Cerebellar cortex (tissue), 1 donor: Measurements from ENCODE around the gene LCLAT1.

Source experiments
- DNase-seq: peaks from one replicate; pipeline ENCODE4 v3.0.0-alpha.2; 2015; ENCODE audit warnings: low spot score

Gene LCLAT1

DNA sequence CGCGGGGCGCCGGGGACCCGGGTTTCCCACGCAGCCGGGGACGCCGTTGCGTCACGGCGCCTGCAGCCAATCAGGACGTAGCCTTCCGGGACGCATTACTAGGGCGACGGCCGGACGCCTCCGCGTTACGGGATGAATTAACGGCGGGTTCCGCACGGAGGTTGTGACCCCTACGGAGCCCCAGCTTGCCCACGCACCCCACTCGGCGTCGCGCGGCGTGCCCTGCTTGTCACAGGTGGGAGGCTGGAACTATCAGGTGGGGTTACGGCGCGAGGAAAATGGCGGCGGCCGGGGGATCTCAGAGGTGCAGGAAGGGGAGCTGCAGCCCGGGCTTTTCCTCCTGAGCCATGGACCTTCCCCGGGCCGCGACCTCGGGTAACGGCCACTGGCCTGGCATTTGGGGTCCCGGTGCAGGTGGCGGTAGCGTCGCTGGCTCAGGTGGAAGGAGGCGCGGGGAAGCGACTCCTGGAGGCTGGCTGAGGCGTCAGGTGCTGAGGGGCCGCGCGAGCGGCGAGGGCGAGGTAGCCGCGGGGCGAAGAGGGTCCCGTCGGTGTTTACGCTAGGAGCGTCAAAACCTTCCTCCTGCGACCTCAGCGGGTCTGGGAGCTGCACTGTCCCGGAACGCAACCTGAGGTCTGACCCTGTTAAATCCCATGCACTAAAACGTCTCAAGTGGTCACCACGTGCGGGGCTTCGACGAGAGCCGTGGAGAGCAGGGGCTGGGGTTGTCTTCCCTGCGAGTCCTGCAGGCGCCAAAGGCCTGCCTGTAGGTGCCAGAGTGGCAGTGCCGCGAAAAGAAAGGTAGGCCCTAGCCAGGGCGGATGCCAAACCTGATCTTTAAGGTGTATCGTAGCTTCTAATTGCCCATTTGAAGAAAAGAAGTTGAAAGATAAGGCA is at the start of gene LCLAT1:
TSS of gene LCLAT1 (plus strand) at position 98 of the 897 bp plus-strand sequence. CDS start 78,345 bp downstream, outside the sequence.
- DNase-seq, result peak; percentile 79

DNA sequence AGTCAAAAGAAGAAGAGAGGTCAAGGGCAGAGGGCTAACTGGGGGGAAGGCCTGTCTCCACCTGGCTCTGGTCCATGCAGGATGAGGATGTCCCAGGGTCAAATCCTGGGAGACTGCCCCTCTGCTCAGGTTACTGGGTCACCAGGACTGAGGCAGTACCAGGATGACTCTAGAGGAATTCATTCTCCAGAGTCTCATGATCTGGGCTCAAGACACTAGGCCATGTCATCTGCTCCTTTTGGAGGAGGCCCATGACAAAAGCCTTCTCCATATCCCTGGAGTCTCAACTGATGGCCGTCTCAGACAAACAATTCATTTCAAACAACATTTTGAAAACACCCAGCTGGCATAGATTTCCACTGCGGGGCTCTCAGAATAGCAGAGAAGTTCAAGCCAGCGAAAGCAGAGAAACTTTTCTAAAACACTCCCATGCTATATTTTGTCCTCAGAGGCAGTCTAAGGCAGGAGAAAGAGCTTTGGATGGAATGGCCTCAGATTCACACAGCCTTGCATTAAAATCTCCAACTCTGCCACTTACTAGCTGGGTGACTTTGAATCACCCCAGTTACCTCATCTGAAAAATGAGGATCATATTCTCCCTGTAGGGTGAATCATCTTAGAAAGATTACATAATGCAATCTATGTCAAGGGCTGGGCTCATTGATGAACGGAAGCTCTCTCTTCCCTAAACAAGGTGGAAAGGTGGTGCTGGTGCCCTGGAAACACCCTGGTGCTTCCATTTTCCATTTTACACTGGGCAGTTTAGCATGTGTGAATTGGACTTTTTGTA is 48.8 kb upstream of the LCLAT1 start:
- DNase-seq, result no peak

DNA sequence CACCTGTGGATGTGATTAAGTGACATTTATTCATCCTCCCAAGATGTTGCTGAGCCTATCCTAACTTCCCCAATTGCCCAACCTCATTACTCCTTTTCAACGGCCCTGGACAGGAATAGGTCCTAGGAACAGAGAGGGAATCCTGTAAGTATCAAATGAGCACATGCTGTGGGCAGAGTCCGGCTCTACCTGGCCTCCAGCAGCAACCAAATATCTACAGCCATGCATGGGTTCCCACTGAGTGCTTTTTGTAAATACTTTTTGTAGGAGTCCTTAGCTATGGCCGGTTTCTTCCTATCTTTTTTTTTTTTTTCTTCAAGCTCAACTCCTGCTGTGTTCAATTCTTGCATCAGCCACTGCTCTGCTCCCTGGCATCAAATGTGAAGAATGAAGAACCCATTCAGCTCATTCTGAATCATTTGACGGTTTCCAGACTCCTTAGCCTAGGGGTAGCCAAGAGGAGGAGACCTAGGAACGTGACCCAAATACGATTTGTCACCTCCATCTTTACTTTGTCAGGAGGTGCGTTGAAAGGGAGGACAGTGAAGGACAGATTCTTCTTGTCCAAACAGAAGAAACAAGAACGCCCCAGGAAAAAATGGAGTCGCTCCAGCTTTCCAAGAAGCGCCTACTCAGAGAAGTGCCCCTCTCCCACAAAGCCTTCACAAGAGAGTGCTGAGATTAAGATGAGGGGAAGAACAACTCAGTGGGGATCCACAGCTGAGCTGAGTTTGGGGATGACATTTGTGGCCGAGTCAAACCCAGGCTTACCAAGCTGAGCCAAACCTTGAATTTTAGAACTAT is 46.7 kb upstream of the LCLAT1 start:
- DNase-seq, result no peak

DNA sequence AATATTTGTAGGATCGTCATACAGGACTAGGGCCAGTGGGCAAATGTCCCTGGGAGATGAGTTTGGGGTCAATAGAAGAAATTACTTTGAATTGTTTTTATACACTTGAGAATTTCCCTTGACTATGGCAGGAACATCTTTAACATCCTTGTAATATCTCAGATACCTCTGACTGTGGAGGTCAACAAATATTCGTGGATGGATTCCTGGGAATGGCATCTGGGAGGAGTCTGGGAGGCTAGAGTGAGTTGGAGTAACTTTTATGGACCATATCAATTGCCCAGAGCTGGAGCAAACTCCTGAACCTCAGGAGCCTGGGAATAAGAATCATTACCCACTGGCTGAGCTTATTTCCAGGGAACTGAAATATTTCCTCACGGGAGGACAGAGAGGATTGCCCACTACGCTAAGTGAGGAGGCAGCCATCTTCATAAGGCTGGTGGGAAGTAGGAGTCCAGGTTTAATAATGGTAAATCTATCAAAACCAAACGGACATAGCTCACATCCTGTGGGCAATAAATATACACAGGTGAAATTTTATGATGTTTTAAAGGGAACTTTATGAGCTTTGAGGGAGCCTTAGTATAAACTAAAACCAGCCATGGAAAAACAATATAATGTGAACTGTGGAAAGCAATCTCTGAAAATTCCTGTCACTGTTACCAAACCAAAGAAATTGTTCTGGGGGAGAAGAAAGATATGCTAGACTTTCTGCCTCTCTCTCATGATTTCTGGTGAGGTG is 44.4 kb upstream of the LCLAT1 start:
- no peak for DNase-seq

DNA sequence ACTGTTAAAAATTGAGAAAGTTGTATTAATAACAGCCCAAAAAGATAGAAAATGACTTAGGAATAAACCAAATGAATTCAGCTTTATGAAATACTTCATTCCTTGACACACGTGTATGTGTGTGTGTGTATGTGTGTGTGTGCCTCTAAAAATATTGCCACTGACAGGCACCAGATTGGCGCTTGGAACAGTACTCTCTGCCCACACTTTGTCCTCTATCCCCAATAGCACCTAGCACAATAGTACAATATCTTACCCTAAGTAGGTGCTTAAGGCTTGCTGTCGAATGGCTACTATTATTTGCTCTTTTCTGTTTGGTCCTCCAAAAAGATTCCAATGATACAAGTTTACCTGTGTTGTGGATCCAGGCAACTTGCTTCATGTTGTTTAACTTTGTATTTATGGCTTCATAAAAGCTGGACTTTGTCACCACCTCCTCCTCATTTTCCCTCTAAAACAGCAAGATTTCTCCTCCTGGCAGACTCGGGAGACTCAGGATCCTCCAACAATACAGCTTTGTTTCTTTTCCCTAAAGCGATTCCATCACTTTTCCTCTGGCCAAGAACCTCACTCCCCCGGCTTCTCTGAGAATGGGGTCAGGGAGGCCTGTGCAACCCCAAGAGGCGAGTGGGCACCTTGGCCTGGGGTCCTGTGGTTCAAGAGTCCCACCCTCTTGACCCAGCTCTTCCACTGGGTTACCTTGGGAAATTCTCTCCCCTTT is 43.3 kb upstream of the LCLAT1 start:
- DNase-seq, result no peak

DNA sequence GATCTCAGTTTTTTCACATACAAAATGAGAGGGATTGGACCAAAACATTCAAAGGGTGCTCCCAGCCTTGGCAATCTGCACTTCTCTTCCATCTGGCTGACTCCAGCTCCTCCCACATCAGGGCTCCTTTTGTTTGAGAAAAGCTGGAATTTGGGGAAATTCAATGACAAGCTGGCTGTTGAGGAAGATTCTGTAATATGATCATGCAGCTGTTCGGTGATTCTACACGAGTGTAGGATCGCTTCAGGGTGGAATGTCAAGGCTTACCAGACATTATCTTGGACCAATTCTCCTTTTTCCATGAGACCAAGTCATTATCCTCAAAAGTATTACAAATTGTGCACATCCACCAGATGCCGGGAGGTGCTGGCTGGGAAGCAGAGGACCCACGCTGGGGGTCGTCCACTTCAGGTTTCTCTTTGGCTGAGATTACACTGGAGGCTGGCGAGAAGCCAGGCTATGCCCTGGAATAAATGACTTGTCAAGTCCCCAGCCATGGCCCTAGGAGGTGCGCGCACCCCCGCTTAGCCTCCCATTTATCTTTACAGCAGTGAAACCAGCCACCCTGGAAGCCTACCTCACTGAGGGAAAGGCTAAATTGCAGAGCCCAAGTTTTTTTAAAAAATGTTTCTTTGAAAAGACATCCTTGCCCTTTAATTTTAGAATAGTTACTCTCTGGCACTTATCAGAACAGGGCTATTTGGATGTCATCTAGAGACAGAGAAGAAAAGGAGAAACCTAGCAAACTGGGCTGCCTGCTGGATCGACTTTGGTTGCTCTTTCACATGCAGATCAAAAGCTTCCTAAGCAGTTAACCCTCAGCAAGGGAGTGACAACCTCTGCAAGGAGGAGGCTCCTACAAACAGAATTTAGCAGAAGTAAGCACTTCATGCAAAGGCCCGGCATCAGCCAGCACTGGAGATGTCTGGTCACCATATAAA is 42.5 kb upstream of the LCLAT1 start:
- DNase-seq, result no peak

DNA sequence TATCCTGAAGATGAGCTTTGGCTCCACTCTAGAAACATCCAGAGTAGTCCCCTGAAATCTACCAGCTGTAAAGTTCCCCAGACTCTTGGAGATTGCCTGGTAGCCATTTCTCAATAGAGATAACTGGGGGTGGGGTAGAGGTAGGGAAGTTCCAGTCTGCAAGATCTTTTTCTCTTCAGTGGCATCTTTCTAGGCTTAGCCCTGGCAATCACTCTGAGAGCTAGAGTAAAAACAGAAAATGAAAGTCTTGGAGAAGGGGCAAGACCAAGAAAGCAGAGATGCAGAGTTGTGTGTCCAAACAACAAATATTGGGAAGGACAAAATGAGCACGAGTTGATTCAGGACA is 41.8 kb upstream of the LCLAT1 start:
- DNase-seq, result no peak

DNA sequence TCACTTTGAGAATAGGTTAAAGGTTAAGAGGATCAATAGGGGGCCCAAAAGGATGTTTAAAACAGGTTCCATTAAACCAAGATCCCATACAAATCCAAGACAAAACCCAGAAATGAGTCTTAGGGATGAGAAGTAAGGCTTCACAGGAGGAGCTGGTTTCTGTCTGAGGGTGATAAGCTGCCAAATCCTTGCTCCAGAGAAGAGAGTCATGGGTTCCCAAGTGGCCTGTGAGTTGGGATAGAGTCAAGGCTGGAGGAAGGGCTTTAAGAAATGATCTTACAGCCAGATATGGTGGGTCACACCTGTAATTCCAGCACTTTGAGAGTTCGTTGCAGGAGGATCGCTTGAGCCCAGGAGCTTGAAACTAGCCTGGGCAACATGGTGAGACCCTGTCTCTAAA is 40.2 kb upstream of the LCLAT1 start:
- no peak for DNase-seq

DNA sequence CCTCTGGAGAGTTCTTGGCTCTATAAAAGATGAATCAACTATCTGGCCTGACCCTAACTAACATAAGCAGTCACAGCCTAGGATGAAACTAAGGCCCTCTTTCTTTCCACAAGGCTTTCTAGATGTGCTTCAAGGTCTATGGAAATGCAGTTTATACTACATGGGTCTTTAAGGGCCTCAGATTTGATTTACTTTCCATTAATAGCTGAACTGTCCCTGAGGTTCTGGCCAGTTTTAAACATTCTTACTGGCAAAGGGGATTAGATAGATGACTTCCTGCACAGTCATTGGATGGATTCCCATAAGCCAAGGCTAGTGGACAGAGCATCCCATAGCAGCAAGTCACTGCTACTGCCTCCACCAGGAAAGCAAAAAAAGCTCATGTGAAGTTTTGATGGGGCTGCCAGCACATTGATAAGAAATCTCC is 38.1 kb upstream of the LCLAT1 start:
- no peak for DNase-seq

DNA sequence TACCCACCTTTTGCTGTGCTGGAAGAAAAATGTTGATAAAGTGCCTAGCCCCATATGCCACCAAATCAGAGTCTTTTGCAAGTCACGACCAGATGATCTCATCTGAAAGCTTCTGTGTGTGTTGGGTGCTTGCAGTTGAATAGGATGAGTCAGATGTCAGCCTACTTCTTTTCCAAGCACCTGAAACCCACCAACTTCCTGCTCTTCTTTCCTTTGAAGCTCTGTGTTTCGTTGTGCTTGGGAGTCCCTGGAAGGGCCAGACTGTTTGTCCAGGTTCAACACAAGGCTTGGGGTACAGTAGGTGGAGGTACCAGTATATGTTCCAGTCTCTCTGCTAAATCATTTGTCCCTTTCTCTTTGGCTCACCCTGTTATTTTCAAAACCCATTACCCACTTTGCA is 36.8 kb upstream of the LCLAT1 start:
- DNase-seq, result no peak

DNA sequence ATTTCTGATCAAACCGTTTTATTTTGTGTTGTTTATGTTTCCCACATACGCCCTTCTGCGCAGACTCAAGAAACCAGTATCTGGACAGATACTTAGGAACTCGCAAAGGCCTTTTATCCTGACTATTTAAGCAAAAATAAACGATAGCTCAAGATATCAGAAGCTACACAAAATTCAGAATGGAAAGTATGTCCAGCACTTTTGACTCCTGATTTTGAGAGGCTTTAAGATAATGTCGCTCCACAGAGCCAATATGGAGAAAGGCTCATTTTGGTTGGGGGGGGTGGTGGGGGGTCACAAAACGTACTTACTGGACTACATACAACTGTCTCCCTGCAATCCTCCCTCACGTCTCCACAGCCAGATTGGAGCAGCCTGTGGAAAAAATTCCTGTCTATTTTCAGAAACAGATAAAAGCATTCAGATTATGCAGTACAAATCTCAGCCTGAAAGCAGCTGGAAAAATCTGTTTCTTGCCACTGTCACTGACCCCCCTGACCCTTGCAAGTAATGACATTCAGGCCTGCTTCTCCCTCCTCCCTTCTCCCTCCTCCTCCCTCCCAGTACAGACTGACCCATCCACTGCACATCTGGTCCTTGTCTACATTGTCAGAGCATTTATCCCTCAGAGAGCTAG is 34.9 kb upstream of the LCLAT1 start:
- no peak for DNase-seq

DNA sequence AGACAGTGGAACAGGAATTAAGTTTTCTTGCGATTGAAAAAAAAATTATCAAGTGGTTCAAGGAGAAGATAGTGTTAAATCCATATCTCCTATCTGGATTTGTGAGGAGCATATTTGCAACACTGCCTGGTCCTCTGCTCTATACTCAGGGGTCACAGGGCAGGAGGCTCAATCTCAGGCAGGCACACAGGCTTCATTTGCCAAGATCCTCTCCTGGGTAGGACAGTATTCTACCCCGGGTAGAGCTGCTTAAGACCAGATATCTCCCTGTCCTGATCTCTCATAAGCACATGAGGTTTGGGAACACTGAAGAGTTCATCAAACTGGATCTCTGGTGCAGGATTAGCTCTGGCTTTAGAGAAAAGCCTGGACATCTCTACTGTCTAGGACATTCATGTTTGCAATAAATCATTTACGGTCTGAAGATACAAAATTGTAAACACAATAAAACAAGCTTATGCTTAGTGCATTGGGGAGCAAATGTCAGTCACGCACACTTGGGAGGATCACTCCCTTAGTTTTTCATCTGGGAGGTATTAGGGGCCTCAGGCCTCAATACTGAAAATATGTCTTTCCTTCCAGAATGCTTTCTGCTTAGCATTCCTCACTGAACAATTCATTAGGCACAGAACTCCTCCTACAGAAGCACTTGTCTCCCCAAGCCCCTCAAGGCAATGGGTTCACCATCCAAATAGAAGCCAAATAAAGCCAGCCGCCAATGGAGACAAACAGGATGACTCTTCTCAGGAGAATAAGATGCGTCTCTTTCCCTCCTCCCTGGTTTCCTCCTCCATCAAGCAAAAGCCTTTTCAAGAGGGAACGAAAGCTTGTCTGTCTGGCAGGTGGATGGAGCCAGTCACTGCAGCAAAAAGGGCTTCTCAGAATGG is 34.1 kb upstream of the LCLAT1 start:
- DNase-seq, result no peak

DNA sequence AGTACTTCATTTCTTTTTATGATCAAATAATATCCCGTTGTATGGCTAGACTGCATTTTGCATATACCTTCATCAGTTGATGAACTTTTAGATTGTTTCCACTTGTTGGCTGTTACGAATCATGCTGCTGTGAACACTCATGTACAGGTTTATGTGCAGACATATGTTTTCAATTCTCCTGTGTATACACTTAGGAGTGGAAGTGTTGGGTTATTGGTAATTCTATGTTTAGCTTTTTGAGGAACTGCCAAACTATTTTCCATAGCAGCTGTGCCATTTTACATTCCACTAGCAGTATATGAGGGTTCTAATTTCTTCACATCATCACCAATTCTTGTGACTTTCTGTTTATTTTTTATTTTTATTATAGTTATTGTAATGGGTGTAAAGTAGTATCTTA is 32.1 kb upstream of the LCLAT1 start:
- DNase-seq, result no peak

DNA sequence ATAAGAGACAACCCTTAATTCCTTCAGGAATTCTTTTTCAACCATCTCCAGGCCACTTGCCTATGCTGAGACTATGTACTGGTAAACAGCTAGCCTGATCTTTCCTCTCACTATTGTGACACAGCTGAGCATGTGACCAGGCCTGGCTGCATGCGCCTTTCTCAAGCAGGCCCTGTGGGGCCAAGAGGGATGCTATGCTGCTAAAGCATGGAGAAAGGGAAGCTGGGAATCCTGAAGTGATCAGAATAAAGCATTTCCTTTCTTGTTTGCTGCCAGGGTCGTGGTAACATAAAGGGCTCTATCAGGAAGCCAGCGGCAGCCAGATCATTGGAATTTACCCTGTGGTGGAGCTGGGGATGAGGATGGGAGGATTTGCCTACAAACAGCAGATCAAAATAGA is 29.8 kb upstream of the LCLAT1 start:
- DNase-seq, result no peak

DNA sequence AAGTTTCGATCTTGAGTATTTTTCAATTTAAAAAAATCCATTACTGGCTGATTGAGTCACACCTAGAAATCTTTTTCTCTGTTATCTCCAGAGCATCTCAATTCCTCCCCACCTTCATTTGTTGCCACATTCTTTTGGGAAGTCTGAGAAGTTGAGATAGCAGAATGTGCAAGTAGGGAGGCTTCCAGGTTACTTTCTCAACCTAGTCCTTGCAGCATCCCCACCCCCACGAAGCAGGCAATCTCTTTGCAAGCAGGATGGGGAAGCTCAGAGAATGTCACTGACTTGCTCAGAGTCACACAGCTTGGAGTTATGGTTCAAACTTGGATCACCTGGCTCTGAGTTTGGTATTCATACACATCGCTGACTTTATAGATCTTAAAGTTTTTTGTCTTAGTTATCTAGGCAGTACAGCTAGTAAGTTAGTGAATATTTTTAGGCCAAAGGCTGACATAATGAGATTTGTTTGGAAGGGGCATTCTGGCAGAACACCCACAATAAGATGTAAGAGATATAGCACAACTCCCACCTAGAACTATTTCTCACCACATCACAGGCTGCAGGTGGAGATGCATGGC is 25.9 kb upstream of the LCLAT1 start:
- DNase-seq, result no peak

DNA sequence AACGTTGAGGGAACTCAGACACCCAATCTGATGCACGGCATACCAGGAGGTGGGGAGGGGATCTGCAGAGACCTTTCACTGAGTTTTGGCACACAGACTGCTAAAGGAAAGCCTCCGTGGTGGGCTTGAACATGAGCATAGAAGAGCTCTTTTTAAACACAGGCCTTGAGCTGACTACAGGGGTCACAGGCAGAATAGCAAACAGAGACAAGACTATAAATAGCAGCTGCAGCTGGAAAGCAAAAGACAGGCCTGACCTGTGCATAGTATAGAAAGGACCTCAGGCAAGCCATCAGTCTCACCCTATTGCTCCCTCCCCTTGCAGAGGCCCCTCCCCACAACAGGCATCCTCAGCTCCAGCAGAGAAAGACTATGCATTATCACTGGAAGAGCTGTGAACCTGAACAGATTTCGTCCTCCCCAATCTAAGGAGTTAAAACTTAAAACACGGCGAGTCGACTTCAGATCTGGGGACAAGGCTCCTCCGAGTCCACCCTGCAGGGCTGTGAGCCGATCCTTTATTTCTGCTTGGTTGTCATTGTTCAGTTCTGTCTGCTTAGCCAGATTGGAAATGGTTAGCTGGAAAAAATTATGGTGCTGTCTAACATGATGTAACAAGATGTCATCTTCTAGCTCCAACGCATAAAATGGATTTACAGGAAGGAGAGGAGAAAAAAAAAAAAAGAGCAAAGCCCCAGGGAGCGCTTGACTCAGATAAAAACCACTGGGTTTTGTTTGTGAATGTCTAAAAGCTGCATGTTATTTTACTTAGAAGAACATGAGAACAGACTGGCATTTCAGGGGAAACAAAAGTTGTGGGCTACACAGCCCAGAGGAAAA is 25.2 kb upstream of the LCLAT1 start:
- DNase-seq, result no peak

DNA sequence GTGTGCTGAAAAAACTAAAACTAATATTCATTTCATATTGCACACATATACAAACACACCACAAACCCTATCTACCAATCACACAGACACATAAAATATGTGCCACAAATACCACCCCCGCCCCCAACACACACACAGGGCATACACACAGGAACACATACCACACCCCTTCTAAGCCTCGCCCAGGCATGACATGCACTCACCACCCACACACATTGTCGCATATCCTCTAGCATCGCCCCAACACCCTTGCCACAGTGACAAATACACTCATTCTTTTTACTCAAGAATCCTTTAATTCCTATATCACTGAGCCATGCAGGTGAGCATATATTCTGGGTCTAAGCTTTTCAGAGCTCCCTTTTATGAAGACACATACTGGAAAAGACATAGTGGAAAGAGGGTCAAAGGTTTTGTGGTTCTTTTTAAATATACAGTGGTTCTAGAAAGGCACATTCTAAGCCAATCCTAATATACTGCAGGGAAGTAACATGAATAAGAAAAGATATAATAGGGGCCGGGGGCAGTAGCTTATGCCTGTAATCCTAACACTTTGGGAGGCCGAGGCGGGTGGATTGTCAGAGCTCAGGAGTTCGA is 24.5 kb upstream of the LCLAT1 start:
- DNase-seq, result no peak
